T-helper 1 cell treated with Interleukin-12 subunit alpha and Interleukin-12 subunit beta and Interleukin-4 antibody, amounts not matched to agents 30 ng/mL and 1 ng/mL, for 36 hours (primary cell): Measurements from ENCODE around the gene CST11. TPM values are rescaled to one million over a fixed set of nuclear protein-coding genes. Genes with fewer than 3 reads are reported as not detected.

Experiments
- total RNA-seq: library from RNA; stranded (reverse); gene quantifications from 2 replicates; pipeline ENCODE4 v1.2.3, GENCODE V29; 2022

Gene CST11
- total RNA-seq, 1 donor from 2014 or later: not detected

Other genes starting within 250 kb of the CST11 start
- 40.4 and 40.8 TPM in 2 replicates for gene NXT1, start 102.1 kb downstream of the CST11 start, total RNA-seq
- 14.0 and 17.9 TPM in 2 replicates for gene GZF1, start 90.7 kb downstream of the CST11 start, total RNA-seq
- gene NAPB, start 31.4 kb downstream of the CST11 start, total RNA-seq: 20.8 and 23.7 TPM in 2 replicates
- not detected in 2 replicates for gene CSTL1, start 13.2 kb downstream of the CST11 start, total RNA-seq
- gene CST8, start 38.2 kb upstream of the CST11 start, total RNA-seq: not detected in 2 replicates
- not detected in 2 replicates for gene CST9L, start 115.6 kb upstream of the CST11 start, total RNA-seq
- not detected in 2 replicates for gene CST9, start 153.0 kb upstream of the CST11 start, total RNA-seq
- gene CST3, start 185.1 kb upstream of the CST11 start, total RNA-seq: 0.59 and 0.83 TPM in 2 replicates
- not detected in 2 replicates for gene CST4, start 236.2 kb upstream of the CST11 start, total RNA-seq